ENCODE measurements around the gene MAP1LC3B2. TPM values are rescaled to one million over a fixed set of nuclear protein-coding genes. Genes with fewer than 3 reads are reported as not detected.

The MAP1LC3B2 gene
- 2.2 to 3.0 TPM (median 2.5 TPM) in 3 replicates for total RNA-seq (2021)
- percentile 38 among the genes with signal in this experiment for Bru-seq, nascent RNA
- long read RNA-seq, experiment 1, partial matches to known transcripts: 0 of 1 reads
- long read RNA-seq, experiment 1, other reads (novel, unspliced or antisense): 1 of 1 reads
- long read RNA-seq, experiment 2, partial matches to known transcripts: 2 of 3 reads
- long read RNA-seq, experiment 2, other reads (novel, unspliced or antisense): 1 of 3 reads
- long read RNA-seq, experiment 3, partial matches to known transcripts: 0 of 1 reads
- long read RNA-seq, experiment 3, other reads (novel, unspliced or antisense): 1 of 1 reads

DNA sequence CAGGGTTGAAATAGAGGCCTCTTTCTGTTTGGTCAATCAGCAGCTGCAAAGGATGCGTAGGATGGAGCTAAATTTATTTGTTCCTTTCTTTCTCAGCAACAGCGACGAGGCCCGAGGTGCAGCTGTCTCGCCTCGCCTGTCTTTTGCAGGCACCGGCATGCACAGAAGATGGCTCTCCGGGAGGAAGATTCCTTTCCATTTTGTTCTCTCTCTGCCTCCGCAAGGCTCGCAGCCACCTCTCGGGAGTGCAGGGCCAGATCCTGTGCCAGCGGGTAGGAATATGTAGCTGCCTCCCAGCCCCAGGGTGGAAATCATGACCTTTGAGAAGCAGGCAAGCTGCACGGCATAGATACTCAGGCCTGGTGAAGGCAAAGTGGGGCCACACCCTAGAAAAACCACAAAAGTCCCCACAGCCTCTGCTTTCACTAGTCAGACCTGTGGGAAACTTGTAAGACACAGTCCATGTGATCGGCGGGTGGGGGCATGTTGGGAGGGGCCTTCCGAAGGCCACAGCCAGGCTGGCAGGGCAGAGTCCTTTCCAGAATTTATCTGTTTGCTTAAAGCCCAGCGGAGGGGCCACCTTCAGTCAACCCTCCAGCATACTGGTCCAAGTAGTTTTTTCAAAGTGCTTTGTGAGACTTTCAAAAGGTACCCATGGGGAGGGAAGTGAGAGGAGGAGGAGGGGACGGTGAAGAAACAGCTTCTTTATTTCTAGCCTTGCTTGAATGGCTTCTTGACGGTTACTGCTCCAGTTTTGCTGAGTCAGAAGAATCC, at the start of gene MAP1LC3B2:
Gene MAP1LC3B2 (plus strand): TSS at position 220 of the 774 bp plus-strand sequence. CDS start 16,562 bp downstream, outside the sequence.
- Mint-ChIP-seq H3K9me3 (peaks cover 15% of the 10 kb centered on the region), H3K36me3 (peaks cover 10% of the 10 kb centered on the region), H3K4me3 (no peak within 1 kb of the TSS), H3K4me1 (peaks cover 12% of the 10 kb centered on the region), H3K27ac (peak within 1 kb of the TSS; percentile 88), H3K27me3 (ENCODE audit: low read depth) (no peaks in the 10 kb centered on the region)
- ChIA-PET CTCF (interaction anchor here (0.8 to 1.3 kb wide), 3 partner anchors 40 to 129 kb away, joined by 3 to 4 read pairs (median 3); no protein-coding TSS in a partner anchor), POLR2A (interaction anchor here (0.6 kb wide), 1 partner anchor 355 kb away, joined by 3 read pairs; no protein-coding TSS in a partner anchor)
- no peak for TF ChIP-seq JUN (CRISPR knock-in tag; IDR thresholded peaks at IDR 0.05)
- ATAC-seq (peak; percentile 65), DNase-seq (ENCODE audit: low spot score) (no peak)

DNA sequence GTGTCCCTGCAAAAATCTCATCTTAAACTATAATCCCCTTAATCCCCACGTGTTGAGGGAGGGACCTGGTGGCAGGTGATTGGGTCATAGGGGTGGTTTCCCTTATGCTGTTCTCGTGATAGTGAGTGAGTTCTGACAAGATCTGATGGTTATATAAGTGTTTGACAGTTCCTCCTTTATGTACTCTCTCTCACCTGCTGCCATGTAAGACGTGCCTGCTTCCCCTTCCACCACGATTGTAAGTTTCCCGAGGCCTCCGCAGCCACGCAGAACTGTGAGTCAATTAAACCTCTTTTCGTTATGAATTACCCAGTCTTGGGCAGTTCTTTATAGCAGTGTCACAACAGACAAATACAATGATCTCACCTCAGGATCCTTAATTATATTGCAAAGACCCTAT, 45.2 kb upstream of the MAP1LC3B2 start:
- TF ChIP-seq E2F4 (CRISPR knock-in tag; IDR thresholded peaks at IDR 0.05; ENCODE audit: borderline replicate concordance, low read depth) (no peak), CBFB (CRISPR knock-in tag; IDR thresholded peaks at IDR 0.05; ENCODE audit: low read depth) (no peak), ZNF396 (CRISPR knock-in tag; IDR thresholded peaks at IDR 0.05; ENCODE audit: borderline replicate concordance) (no peak), RELA (CRISPR knock-in tag; IDR thresholded peaks at IDR 0.05; ENCODE audit: borderline replicate concordance) (no peak)
- H3K27ac Mint-ChIP-seq: no peak overlapping the region
- peaks cover 8% of the 10 kb centered on the region for H3K27me3 Mint-ChIP-seq (ENCODE audit: low read depth)
- ChIA-PET POLR2A (no interaction called here), CTCF (no interaction called here)
- no peaks in the 10 kb centered on the region for H3K36me3 Mint-ChIP-seq
- no peak for ATAC-seq
- peaks cover 21% of the 10 kb centered on the region for H3K4me1 Mint-ChIP-seq
- H3K4me3 Mint-ChIP-seq: no peak overlapping the region
- DNase-seq (ENCODE audit: low spot score): no peak
- H3K9me3 Mint-ChIP-seq: no peaks in the 10 kb centered on the region

DNA sequence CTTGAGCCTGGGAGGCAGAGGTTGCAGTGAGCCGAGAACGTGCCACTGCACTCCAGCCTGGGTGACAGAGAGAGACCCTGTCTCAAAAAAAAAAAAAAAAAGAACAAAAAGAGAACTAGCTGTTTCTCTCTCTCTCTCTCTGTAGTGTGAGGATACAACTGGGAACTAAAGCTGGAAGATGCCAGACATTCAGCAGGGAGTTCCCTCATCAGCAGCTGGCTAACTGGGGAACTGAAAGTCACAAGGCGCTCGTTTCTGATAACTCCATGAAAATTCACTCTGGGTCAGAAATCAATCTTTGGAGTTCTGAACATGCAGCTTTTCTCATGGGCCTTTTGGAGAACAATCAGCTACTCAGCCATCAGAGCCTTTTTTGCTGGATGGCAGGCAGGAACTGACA, 43.5 kb upstream of the MAP1LC3B2 start:
- no peak for DNase-seq (ENCODE audit: low spot score)
- no peaks in the 10 kb centered on the region for H3K9me3 Mint-ChIP-seq
- no peak overlapping the region for H3K4me3 Mint-ChIP-seq
- H3K4me1 Mint-ChIP-seq: peaks cover 29% of the 10 kb centered on the region
- ChIA-PET POLR2A (no interaction called here), CTCF (interaction anchor here (0.6 to 1.1 kb wide), 3 partner anchors 10 to 85 kb away, joined by 4 read pairs; no protein-coding TSS in a partner anchor)
- H3K27me3 Mint-ChIP-seq (ENCODE audit: low read depth): peaks cover 19% of the 10 kb centered on the region
- H3K27ac Mint-ChIP-seq: no peak overlapping the region
- no peak for ATAC-seq
- no peak for TF ChIP-seq ZNF121 (CRISPR knock-in tag; IDR thresholded peaks at IDR 0.05)
- no peak for TF ChIP-seq TCF7 (CRISPR knock-in tag; IDR thresholded peaks at IDR 0.05; ENCODE audit: low read depth)
- no peak for TF ChIP-seq HMGXB4 (CRISPR knock-in tag; IDR thresholded peaks at IDR 0.05)
- TF ChIP-seq KAT7 (CRISPR knock-in tag; IDR thresholded peaks at IDR 0.05; ENCODE audit: borderline replicate concordance): no peak
- TF ChIP-seq, protein P1, sequence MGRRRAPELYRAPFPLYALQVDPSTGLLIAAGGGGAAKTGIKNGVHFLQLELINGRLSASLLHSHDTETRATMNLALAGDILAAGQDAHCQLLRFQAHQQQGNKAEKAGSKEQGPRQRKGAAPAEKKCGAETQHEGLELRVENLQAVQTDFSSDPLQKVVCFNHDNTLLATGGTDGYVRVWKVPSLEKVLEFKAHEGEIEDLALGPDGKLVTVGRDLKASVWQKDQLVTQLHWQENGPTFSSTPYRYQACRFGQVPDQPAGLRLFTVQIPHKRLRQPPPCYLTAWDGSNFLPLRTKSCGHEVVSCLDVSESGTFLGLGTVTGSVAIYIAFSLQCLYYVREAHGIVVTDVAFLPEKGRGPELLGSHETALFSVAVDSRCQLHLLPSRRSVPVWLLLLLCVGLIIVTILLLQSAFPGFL (CRISPR knock-in tag; IDR thresholded peaks at IDR 0.05; ENCODE audit: borderline replicate concordance): no peak
- TF ChIP-seq GRHL2 (CRISPR knock-in tag; IDR thresholded peaks at IDR 0.05; ENCODE audit: insufficient replicate concordance, severe bottlenecking): no peak
- no peak for TF ChIP-seq ELF4 (CRISPR knock-in tag; IDR thresholded peaks at IDR 0.05; ENCODE audit: low read depth)
- TF ChIP-seq GABPB1 (CRISPR knock-in tag; IDR thresholded peaks at IDR 0.05): no peak
- no peak for TF ChIP-seq CDX4 (CRISPR knock-in tag; IDR thresholded peaks at IDR 0.05; ENCODE audit: borderline replicate concordance)
- TF ChIP-seq NFYB (CRISPR knock-in tag; conservative IDR thresholded peaks at IDR 0.05; ENCODE audit: low read depth): no peak
- TF ChIP-seq SP1 (CRISPR knock-in tag; conservative IDR thresholded peaks at IDR 0.05): no peak
- TF ChIP-seq, protein P2, sequence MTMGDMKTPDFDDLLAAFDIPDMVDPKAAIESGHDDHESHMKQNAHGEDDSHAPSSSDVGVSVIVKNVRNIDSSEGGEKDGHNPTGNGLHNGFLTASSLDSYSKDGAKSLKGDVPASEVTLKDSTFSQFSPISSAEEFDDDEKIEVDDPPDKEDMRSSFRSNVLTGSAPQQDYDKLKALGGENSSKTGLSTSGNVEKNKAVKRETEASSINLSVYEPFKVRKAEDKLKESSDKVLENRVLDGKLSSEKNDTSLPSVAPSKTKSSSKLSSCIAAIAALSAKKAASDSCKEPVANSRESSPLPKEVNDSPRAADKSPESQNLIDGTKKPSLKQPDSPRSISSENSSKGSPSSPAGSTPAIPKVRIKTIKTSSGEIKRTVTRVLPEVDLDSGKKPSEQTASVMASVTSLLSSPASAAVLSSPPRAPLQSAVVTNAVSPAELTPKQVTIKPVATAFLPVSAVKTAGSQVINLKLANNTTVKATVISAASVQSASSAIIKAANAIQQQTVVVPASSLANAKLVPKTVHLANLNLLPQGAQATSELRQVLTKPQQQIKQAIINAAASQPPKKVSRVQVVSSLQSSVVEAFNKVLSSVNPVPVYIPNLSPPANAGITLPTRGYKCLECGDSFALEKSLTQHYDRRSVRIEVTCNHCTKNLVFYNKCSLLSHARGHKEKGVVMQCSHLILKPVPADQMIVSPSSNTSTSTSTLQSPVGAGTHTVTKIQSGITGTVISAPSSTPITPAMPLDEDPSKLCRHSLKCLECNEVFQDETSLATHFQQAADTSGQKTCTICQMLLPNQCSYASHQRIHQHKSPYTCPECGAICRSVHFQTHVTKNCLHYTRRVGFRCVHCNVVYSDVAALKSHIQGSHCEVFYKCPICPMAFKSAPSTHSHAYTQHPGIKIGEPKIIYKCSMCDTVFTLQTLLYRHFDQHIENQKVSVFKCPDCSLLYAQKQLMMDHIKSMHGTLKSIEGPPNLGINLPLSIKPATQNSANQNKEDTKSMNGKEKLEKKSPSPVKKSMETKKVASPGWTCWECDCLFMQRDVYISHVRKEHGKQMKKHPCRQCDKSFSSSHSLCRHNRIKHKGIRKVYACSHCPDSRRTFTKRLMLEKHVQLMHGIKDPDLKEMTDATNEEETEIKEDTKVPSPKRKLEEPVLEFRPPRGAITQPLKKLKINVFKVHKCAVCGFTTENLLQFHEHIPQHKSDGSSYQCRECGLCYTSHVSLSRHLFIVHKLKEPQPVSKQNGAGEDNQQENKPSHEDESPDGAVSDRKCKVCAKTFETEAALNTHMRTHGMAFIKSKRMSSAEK (CRISPR knock-in tag; IDR thresholded peaks at IDR 0.05; ENCODE audit: borderline replicate concordance): no peak
- TF ChIP-seq MYBL2 (CRISPR knock-in tag; IDR thresholded peaks at IDR 0.05): no peak
- H3K36me3 Mint-ChIP-seq: no peaks in the 10 kb centered on the region

All from WTC11 (cell line).